IMR-90 (cell line): ENCODE measurements around the gene SLC25A21.

ENCODE experiments used
- BHLHE40 ChIP-seq: fragments of 150-350 bp; IDR thresholded peaks from 2 replicates; pipeline ENCODE4 v1.6.1; 2016; ENCODE audit warnings: mild to moderate bottlenecking, low read depth, low read length
- CEBPB ChIP-seq: IDR thresholded peaks from 2 replicates; pipeline ENCODE4 v1.6.1; 2012; ENCODE audit warnings: low read depth, low read length, improper control_type of control experiment
- CHD1 ChIP-seq: IDR thresholded peaks from 2 replicates; pipeline ENCODE4 v1.6.1; 2012; ENCODE audit warnings: low read depth, low read length, improper control_type of control experiment
- FOS ChIP-seq: fragments of 150-350 bp; IDR thresholded peaks from 2 replicates; pipeline ENCODE4 v1.6.1; 2016; ENCODE audit warnings: low read depth, low read length
- MAZ ChIP-seq: IDR thresholded peaks from 2 replicates; pipeline ENCODE4 v1.6.1; 2012; ENCODE audit warnings: low read depth, mild to moderate bottlenecking, low read length, improper control_type of control experiment, moderate library complexity, borderline replicate concordance
- POLR2A ChIP-seq: IDR thresholded peaks from 2 replicates; pipeline ENCODE4 v1.6.1; 2012; ENCODE audit warnings: mild to moderate bottlenecking, low read depth, low read length
- RAD21 ChIP-seq: IDR thresholded peaks from 2 replicates; pipeline ENCODE4 v1.6.1; 2012; ENCODE audit warnings: low read length, improper control_type of control experiment
- RFX5 ChIP-seq: IDR thresholded peaks from 2 replicates; pipeline ENCODE4 v1.8.0; 2012; ENCODE audit warnings: low read depth, mild to moderate bottlenecking, low read length, moderate library complexity
- TF ChIP-seq, protein P1 (sequence below): conservative IDR thresholded peaks from 2 replicates; pipeline ENCODE4 v1.5.1; 2012; ENCODE audit warnings: mild to moderate bottlenecking, low read depth, low read length, improper control_type of control experiment
- TF ChIP-seq, protein P2 (sequence below): fragments of 150-350 bp; IDR thresholded peaks from 2 replicates; pipeline ENCODE4 v1.6.1; 2017; ENCODE audit warnings: mild to moderate bottlenecking, antibody characterized with exemption, low read length, low read depth
- TF ChIP-seq, protein P3 (sequence below): fragments of 150-350 bp; IDR thresholded peaks from 2 replicates; pipeline ENCODE4 v1.6.1; 2016; ENCODE audit warnings: low read depth, mild to moderate bottlenecking, low read length, moderate library complexity, borderline replicate concordance

DNA sequence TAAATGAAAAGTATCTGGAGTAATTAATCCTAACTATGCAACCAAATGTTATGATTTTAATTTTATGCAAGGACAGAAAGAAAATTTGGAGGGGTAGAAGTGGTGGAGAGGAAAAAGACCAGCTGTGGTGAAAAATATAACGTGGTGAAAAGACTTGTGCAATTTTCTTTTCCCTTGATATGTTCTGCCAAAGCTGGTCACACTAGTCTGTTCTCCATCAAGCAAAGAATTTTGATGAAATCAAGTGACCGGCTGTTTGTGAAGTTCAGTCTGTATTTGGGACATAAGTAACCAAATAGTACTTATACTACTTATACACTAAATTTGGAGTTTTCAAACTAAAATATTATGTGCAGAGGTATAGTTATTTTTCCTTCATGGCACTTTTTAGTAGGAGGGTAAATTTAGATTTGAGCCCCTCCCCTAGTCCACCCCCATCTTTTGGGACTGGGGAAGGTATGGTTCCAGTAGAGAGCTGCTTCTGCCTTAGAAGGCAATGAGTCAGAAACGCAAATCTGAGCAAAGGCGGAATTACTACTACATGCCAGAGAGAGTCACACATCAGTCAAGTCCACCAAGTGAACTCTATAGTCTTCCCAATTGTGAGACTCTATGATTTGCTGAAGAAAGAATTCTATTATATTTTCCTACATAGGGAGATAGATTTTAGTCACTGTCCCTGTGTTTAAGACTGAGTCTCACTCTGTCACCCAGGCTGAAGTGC lies 229.7 kb downstream of the SLC25A21 start:
- TF ChIP-seq, protein P1, sequence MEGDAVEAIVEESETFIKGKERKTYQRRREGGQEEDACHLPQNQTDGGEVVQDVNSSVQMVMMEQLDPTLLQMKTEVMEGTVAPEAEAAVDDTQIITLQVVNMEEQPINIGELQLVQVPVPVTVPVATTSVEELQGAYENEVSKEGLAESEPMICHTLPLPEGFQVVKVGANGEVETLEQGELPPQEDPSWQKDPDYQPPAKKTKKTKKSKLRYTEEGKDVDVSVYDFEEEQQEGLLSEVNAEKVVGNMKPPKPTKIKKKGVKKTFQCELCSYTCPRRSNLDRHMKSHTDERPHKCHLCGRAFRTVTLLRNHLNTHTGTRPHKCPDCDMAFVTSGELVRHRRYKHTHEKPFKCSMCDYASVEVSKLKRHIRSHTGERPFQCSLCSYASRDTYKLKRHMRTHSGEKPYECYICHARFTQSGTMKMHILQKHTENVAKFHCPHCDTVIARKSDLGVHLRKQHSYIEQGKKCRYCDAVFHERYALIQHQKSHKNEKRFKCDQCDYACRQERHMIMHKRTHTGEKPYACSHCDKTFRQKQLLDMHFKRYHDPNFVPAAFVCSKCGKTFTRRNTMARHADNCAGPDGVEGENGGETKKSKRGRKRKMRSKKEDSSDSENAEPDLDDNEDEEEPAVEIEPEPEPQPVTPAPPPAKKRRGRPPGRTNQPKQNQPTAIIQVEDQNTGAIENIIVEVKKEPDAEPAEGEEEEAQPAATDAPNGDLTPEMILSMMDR = no peak
- TF ChIP-seq, protein P2, sequence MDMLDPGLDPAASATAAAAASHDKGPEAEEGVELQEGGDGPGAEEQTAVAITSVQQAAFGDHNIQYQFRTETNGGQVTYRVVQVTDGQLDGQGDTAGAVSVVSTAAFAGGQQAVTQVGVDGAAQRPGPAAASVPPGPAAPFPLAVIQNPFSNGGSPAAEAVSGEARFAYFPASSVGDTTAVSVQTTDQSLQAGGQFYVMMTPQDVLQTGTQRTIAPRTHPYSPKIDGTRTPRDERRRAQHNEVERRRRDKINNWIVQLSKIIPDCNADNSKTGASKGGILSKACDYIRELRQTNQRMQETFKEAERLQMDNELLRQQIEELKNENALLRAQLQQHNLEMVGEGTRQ = no peak
- no peak for TF ChIP-seq POLR2A
- TF ChIP-seq RAD21 = no peak
- no peak for TF ChIP-seq BHLHE40
- no peak for TF ChIP-seq RFX5
- TF ChIP-seq CHD1 = no peak
- no peak for TF ChIP-seq MAZ
- TF ChIP-seq, protein P3, sequence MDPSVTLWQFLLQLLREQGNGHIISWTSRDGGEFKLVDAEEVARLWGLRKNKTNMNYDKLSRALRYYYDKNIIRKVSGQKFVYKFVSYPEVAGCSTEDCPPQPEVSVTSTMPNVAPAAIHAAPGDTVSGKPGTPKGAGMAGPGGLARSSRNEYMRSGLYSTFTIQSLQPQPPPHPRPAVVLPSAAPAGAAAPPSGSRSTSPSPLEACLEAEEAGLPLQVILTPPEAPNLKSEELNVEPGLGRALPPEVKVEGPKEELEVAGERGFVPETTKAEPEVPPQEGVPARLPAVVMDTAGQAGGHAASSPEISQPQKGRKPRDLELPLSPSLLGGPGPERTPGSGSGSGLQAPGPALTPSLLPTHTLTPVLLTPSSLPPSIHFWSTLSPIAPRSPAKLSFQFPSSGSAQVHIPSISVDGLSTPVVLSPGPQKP = no peak
- no peak for TF ChIP-seq FOS
- TF ChIP-seq CEBPB = no peak
